Heart right ventricle (tissue), 16 donors: ENCODE measurements around the gene PSMD2. TPM values are rescaled to one million over a fixed set of nuclear protein-coding genes. Genes with fewer than 3 reads are reported as not detected.

Experiments
- ATAC-seq, 8 donors: fragments of 200-7000 bp; cut with Tn5 transposase; one replicate each; pipeline ENCODE4 v1.9.1; 2020; ENCODE audit warnings: mild to moderate bottlenecking in 8 of 8, moderate library complexity in 8 of 8, moderate number of reproducible peaks in 1 of 8
- DNase-seq, 2 donors: peaks; one replicate each; pipeline ENCODE4 v3.0.0-alpha.2; 2020
- H3K27ac ChIP-seq, 10 donors: fragments of 200-600 bp; sonication (generic) in 2 of 10; one replicate each; pipeline versions ENCODE4 v1.5.0 to v1.8.0; 2020 to 2022; ENCODE audit warnings: mild to moderate bottlenecking in 3 of 10
- H3K27me3 ChIP-seq, 7 donors: fragments of 200-600 bp; one replicate each; pipeline ENCODE4 v1.8.0; 2021 to 2022; ENCODE audit warnings: mild to moderate bottlenecking in 2 of 7
- H3K36me3 ChIP-seq, 9 donors: fragments of 200-600 bp; sonication (generic) in 1 of 9; one replicate each; pipeline versions ENCODE4 v1.5.0 to v1.8.0; 2020 to 2022; ENCODE audit warnings: mild to moderate bottlenecking in 2 of 9
- H3K4me1 ChIP-seq, 9 donors: fragments of 200-600 bp; sonication (generic) in 1 of 9; one replicate each; pipeline versions ENCODE4 v1.5.0 to v1.8.0; 2020 to 2022; ENCODE audit warnings: mild to moderate bottlenecking in 4 of 9
- H3K4me3 ChIP-seq, 10 donors: fragments of 200-600 bp; sonication (generic) in 2 of 10; one replicate each; pipeline versions ENCODE4 v1.5.0 to v1.8.0; 2020 to 2022; ENCODE audit warnings: mild to moderate bottlenecking in 7 of 10, moderate library complexity in 2 of 10
- H3K9me3 ChIP-seq, 11 donors: fragments of 200-600 bp in 10 of 11; sonication (generic) in 2 of 11; one replicate each; pipeline versions ENCODE4 v1.5.0 to v1.8.0; 2013 to 2022; ENCODE audit warnings: mild to moderate bottlenecking in 2 of 11, control low read depth in 1 of 11, moderate library complexity in 1 of 11
- WGBS, 2 donors: extraction: QIAGEN DNeasy Blood & Tissue Kit; methylation state at CpG; one replicate each; pipeline ENCODE4 v1.1.7; 2013; ENCODE audit warnings: inconsistent platforms in 1 of 2; 5-methylcytosine and 5-hydroxymethylcytosine counted together
- intact Hi-C, 10 donors: fragments of 100-400 bp; cut with DNase I; formaldehyde crosslinking; loops; one replicate each; pipeline versions ENCODE4 v1.11.1 to v1.14.2; 2022
- polyA plus RNA-seq, 2 donors: library from polyadenylated mRNA; stranded (reverse); fragments of 200-250 nt; gene quantifications; one replicate each; pipeline ENCODE4 v1.2.3, GENCODE V29; 2013
- total RNA-seq, 10 donors: library from RNA; stranded (reverse); fragmentation: NEBNext Ultra II Directional in 3 of 10; extraction: Animal tissue kit (Norgen Biotek cat#: 25700) in 3 of 10; gene quantifications; one replicate each; pipeline versions ENCODE4 v1.2.1 to v1.2.4, GENCODE V29; 2021 to 2023
- TF ChIP-seq, protein P1 (sequence below), 9 donors: fragments of 200-600 bp; sonication (generic) in 2 of 9; IDR thresholded peaks; one replicate each; pipeline versions ENCODE4 v1.5.0 to v1.8.0; 2021 to 2022; ENCODE audit warnings: antibody characterized with exemption in 9 of 9, mild to moderate bottlenecking in 5 of 9, moderate library complexity in 1 of 9
- donor health status: Arrhythmogenic right ventricular cardiomyopathy.
- donor health status: ischemic (EF 13 %, LVEDD 7.1; RV severe dilation, severe dysfunction).
- donor health status: healthy with polysubstance abuse.
- donor health status: DM: no; HTN: yes; CAD: no.
- donor health status: DM: no; HTN: no; CAD: no.
- donor health status: ischemic (EF 25% LVEDD 6.9; RV normal size, moderate dysfunction).
- donor health status: ischemic (EF 25% LVEDD 5.7; RV mildly dilated, moderate dysfunction).
- donor health status: healthy.
- donor health status: DM: yes; HTN: yes; CAD: no.
- donor health status: Ischemic cardiomyopathy.
- donor health status: ischemic (EF 35%, LVEDD 5.7; RV mildly dilated, moderate dysfunction).
- donor health status: nonischemic (EF 11% LVEDD 7.7; RV severe dilation, severe dysfunction).
- donor health status: DM: yes; HTN: yes; CAD: no.
- donor health status: PGD.
- donor health status: ischemic (EF 29% LVEDD 5.4; RV normal size, mild dysfunction).
- donor health status: nonischemic (EF 23%, LVEDD 6.1; RV moderate dilation, normal function).

Gene PSMD2
- total and polyA plus RNA-seq, 12 donors: 49.0 to 288 (median 231) TPM

DNA sequence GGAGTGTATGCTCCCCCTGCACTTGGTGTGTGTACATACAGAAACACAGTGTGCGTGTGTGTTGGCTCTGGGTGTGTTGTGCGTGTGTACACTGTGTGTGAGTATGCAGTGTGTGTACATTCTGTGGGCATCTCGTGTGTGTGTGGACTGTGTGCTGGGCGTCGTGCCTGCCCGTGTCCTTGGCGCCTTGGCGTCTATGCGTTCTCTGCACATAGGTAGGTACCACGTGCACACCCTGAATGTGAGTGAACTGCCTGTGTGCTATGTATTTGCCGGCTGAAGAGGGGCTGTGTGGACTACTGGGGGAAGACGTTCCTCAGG is 23.7 kb upstream of the PSMD2 start:
- WGBS, 2 donors: 64 to 68% methylated on average over 12 of the region's 12 CpGs
- intact Hi-C loops: no loop called here
- Histone ChIP-seq H3K27ac (no peak overlapping the region), H3K36me3 (no peaks in the 10 kb centered on the region), H3K4me3 (no peak overlapping the region), H3K4me1 (peaks cover 0 to 8% (median 0%) of the 10 kb centered on the region in 9 donors), H3K9me3 (no peaks in the 10 kb centered on the region), H3K27me3 (peaks cover 10 to 57% (median 48%) of the 10 kb centered on the region in 7 donors)
- TF ChIP-seq, protein P1, sequence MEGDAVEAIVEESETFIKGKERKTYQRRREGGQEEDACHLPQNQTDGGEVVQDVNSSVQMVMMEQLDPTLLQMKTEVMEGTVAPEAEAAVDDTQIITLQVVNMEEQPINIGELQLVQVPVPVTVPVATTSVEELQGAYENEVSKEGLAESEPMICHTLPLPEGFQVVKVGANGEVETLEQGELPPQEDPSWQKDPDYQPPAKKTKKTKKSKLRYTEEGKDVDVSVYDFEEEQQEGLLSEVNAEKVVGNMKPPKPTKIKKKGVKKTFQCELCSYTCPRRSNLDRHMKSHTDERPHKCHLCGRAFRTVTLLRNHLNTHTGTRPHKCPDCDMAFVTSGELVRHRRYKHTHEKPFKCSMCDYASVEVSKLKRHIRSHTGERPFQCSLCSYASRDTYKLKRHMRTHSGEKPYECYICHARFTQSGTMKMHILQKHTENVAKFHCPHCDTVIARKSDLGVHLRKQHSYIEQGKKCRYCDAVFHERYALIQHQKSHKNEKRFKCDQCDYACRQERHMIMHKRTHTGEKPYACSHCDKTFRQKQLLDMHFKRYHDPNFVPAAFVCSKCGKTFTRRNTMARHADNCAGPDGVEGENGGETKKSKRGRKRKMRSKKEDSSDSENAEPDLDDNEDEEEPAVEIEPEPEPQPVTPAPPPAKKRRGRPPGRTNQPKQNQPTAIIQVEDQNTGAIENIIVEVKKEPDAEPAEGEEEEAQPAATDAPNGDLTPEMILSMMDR (IDR thresholded peaks at IDR 0.05): no peak
- DNase-seq (no peak), ATAC-seq (no peak)

DNA sequence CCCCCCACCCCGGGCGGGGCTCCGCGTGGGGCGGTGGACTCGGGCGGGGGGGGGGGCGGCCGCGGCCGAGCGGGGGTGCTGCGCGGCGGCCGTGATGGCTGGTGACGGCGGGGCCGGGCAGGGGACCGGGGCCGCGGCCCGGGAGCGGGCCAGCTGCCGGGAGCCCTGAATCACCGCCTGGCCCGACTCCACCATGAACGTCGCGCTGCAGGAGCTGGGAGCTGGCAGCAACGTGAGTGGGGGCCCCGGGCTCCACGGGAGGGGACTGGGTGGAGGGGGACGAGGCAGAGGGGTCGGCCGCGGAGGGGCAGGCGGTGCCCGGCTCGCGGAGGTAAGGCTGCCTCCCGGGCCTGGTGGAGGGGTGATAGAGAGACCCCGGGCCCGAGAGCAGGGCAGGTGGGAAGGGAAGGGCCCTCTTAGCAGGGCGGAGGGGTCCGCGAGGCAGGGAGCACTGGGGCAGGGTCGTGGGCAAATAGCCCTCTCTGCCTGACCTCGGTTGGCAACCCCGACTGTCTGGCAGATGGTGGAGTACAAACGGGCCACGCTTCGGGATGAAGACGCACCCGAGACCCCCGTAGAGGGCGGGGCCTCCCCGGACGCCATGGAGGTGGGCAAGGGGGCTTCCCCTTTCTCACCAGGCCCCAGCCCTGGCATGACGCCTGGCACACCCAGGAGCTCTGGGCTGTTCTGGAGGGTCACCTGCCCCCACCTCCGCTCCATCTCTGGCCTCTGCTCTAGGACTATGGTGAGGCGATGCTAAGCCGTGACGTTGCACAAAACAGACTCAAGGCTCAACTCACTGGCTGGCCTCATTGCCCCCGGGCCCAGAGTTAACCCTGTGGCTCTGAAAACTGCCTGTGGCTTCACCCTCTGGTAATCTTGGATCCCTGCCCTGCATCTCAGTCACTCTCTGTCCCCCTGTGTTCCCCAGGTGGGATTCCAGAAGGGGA is 22.8 kb upstream of the PSMD2 start, which contains the start of gene ECE2:
Gene ECE2, plus strand, starts transcription at position 62 of the 950 bp plus-strand sequence. Its CDS starts 132 bp downstream, at position 194.
- no peaks in the 10 kb centered on the region for H3K9me3 ChIP-seq

DNA sequence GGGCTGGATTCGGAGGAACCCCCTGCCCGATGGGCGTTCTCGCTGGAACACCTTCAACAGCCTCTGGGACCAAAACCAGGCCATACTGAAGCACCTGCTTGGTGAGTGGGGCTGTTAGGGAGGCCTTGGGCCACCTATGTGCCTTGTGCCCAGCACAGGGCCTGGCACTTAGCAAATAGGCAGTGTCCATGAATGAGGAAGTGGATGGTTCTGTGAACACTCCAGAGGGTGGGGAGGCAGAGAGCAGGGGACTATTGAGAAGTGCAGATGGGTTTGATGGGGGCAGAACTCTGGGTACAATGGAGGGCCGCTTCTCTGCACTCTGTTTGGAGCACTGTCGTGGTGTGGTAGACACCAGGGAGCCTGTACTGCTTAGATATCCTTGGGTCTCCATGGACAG is 21.7 kb upstream of the PSMD2 start:
- H3K27ac ChIP-seq: no peak overlapping the region
- no peaks in the 10 kb centered on the region for H3K9me3 ChIP-seq
- intact Hi-C loops: no loop called here
- no peak for DNase-seq
- H3K4me3 ChIP-seq: no peak overlapping the region
- H3K36me3 ChIP-seq: no peaks in the 10 kb centered on the region
- TF ChIP-seq, protein P1 (IDR thresholded peaks at IDR 0.05): no peak
- 86 to 94% methylated on average over 6 of the region's 6 CpGs for WGBS, 2 donors
- peaks cover 0 to 8% (median 0%) of the 10 kb centered on the region in 9 donors for H3K4me1 ChIP-seq
- ATAC-seq: peak in 1 of 8 donors; percentile 48
- peaks cover 10 to 49% (median 46%) of the 10 kb centered on the region in 7 donors for H3K27me3 ChIP-seq

More for the DNA sequence above, 22.8 kb upstream of the PSMD2 start, which contains the start of gene ECE2:
- no peak for DNase-seq
- WGBS, 2 donors: 15% methylated on average over 53 to 56 of the region's 65 CpGs
- TF ChIP-seq, protein P1 (IDR thresholded peaks at IDR 0.05): no peak
- Histone ChIP-seq H3K36me3 (no peaks in the 10 kb centered on the region), H3K4me3 (peak within 1 kb of the TSS in 1 of 10 donors; percentile 5), H3K27me3 (peaks cover 10 to 49% (median 47%) of the 10 kb centered on the region in 7 donors), H3K4me1 (peaks cover 0 to 8% (median 0%) of the 10 kb centered on the region in 9 donors), H3K27ac (no peak within 1 kb of the TSS)
- intact Hi-C loops: no loop called here
- ATAC-seq: peak in 5 of 8 donors; percentile 14 to 70 (median 42)

DNA sequence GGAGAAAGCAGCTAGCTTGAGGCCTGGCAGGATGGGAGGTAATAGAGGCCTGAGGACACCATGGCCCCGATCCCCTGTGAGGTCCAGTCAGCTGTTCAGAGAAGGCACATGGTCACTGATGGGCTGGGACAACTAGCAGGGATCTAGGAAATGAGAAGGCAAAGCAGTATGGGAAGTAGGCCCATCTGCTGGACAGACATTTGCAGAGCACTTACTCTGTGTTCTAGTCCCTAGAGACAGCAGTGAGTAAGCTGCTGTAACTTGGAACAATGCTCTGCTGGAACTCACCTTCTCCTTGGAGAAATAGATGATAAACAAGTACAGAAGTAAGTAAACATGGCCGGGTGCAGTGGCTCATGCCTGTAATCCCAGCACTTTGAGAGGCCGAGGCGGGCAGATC is 16.1 kb upstream of the PSMD2 start:
- intact Hi-C loops: loop anchor here in 1 of 10 donors (10.0 kb wide), 1 partner anchor 388 kb away; no protein-coding TSS in a partner anchor
- 94 to 98% methylated on average over 4 of the region's 4 CpGs for WGBS, 2 donors
- TF ChIP-seq, protein P1 (IDR thresholded peaks at IDR 0.05): no peak

More for the DNA sequence above, 16.1 kb upstream of the PSMD2 start:
- no peak for ATAC-seq
- peaks cover 0 to 10% (median 0%) of the 10 kb centered on the region in 7 donors for H3K27me3 ChIP-seq
- H3K27ac ChIP-seq: no peak overlapping the region
- no peak overlapping the region for H3K4me3 ChIP-seq
- H3K36me3 ChIP-seq: no peaks in the 10 kb centered on the region
- peaks cover 0 to 8% (median 0%) of the 10 kb centered on the region in 9 donors for H3K4me1 ChIP-seq
- H3K9me3 ChIP-seq: no peaks in the 10 kb centered on the region
- DNase-seq: no peak
